Mucosa of descending colon (tissue), 3 donors: ENCODE results near the gene ATP6V1G2. TPM values are rescaled to one million over a fixed set of nuclear protein-coding genes. Genes with fewer than 3 reads are reported as not detected.

Experiments
- ATAC-seq: fragments of 200-7000 bp; cut with Tn5 transposase; one replicate; pipeline ENCODE4 v1.9.1; 2020; ENCODE audit warnings: mild to moderate bottlenecking, moderate library complexity
- DNase-seq, 3 donors: peaks; one replicate each; pipeline ENCODE4 v3.0.0-alpha.2; 2020
- H3K36me3 ChIP-seq: fragments of 200-600 bp; one replicate; pipeline ENCODE4 v1.8.0; 2021; ENCODE audit warnings: low read depth, mild to moderate bottlenecking
- H3K4me1 ChIP-seq: fragments of 200-600 bp; one replicate; pipeline ENCODE4 v1.8.0; 2021; ENCODE audit warnings: low read depth, mild to moderate bottlenecking
- H3K4me3 ChIP-seq: fragments of 200-600 bp; one replicate; pipeline ENCODE4 v1.8.0; 2021; ENCODE audit warnings: mild to moderate bottlenecking
- H3K9me3 ChIP-seq: fragments of 200-600 bp; one replicate; pipeline ENCODE4 v1.8.0; 2021; ENCODE audit warnings: mild to moderate bottlenecking
- intact Hi-C, 2 donors: fragments of 100-400 bp; cut with DNase I in 1 of 2; cut with micrococcal nuclease in 1 of 2; formaldehyde crosslinking; loops; one replicate each; pipeline versions ENCODE4 v1.11.0 to v1.11.1; 2022; cut with DNase I, micrococcal nuclease
- total RNA-seq, 3 donors: library from RNA; stranded (reverse); fragmentation: NEBNext Ultra II Directional in 2 of 3; extraction: Animal tissue kit (Norgen Biotek cat#: 25700) in 2 of 3; gene quantifications; one replicate each; pipeline versions ENCODE4 v1.2.1 to v1.2.4, GENCODE V29; 2021 to 2023
- TF ChIP-seq, protein P1 (sequence below): fragments of 200-600 bp; IDR thresholded peaks from one replicate; pipeline ENCODE4 v1.8.0; 2022; ENCODE audit warnings: antibody characterized with exemption, mild to moderate bottlenecking
- donor health status: DM: no; HTN: no; CAD: no; lungs with moderate emphysema.
- donor health status: DM: no; HTN: no; CAD: no.
- donor health status: DM: no; HTN: yes; CAD: no.

The ATP6V1G2 gene
- total RNA-seq, 3 donors from 2014 or later, result 0.55 to 4.5 (median 1.2) TPM

DNA sequence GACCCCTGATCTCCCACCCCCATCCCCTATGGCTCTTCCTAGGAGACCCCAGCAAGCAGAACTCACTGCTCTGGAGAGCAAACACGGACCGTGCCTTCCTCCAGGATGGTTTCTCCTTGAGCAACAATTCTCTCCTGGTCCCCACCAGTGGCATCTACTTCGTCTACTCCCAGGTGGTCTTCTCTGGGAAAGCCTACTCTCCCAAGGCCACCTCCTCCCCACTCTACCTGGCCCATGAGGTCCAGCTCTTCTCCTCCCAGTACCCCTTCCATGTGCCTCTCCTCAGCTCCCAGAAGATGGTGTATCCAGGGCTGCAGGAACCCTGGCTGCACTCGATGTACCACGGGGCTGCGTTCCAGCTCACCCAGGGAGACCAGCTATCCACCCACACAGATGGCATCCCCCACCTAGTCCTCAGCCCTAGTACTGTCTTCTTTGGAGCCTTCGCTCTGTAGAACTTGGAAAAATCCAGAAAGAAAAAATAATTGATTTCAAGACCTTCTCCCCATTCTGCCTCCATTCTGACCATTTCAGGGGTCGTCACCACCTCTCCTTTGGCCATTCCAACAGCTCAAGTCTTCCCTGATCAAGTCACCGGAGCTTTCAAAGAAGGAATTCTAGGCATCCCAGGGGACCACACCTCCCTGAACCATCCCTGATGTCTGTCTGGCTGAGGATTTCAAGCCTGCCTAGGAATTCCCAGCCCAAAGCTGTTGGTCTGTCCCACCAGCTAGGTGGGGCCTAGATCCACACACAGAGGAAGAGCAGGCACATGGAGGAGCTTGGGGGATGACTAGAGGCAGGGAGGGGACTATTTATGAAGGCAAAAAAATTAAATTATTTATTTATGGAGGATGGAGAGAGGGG, 27.1 kb upstream of the ATP6V1G2 start:
- Histone ChIP-seq H3K36me3 (no peaks in the 10 kb centered on the region), H3K4me1 (peaks cover 3% of the 10 kb centered on the region), H3K9me3 (no peaks in the 10 kb centered on the region), H3K4me3 (no peak overlapping the region)
- ATAC-seq (no peak), DNase-seq (no peak)
- TF ChIP-seq, protein P1, sequence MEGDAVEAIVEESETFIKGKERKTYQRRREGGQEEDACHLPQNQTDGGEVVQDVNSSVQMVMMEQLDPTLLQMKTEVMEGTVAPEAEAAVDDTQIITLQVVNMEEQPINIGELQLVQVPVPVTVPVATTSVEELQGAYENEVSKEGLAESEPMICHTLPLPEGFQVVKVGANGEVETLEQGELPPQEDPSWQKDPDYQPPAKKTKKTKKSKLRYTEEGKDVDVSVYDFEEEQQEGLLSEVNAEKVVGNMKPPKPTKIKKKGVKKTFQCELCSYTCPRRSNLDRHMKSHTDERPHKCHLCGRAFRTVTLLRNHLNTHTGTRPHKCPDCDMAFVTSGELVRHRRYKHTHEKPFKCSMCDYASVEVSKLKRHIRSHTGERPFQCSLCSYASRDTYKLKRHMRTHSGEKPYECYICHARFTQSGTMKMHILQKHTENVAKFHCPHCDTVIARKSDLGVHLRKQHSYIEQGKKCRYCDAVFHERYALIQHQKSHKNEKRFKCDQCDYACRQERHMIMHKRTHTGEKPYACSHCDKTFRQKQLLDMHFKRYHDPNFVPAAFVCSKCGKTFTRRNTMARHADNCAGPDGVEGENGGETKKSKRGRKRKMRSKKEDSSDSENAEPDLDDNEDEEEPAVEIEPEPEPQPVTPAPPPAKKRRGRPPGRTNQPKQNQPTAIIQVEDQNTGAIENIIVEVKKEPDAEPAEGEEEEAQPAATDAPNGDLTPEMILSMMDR, result no peak
- intact Hi-C loops, result no loop called here

DNA sequence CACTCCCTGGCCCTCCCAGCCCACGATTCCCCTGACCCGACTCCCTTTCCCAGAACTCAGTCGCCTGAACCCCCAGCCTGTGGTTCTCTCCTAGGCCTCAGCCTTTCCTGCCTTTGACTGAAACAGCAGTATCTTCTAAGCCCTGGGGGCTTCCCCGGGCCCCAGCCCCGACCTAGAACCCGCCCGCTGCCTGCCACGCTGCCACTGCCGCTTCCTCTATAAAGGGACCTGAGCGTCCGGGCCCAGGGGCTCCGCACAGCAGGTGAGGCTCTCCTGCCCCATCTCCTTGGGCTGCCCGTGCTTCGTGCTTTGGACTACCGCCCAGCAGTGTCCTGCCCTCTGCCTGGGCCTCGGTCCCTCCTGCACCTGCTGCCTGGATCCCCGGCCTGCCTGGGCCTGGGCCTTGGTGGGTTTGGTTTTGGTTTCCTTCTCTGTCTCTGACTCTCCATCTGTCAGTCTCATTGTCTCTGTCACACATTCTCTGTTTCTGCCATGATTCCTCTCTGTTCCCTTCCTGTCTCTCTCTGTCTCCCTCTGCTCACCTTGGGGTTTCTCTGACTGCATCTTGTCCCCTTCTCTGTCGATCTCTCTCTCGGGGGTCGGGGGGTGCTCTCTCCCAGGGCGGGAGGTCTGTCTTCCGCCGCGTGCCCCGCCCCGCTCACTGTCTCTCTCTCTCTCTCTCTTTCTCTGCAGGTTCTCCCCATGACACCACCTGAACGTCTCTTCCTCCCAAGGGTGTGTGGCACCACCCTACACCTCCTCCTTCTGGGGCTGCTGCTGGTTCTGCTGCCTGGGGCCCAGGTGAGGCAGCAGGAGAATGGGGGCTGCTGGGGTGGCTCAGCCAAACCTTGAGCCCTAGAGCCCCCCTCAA, 25.9 kb upstream of the ATP6V1G2 start, which contains the start of gene LTA:
LTA (plus strand) TSS at position 249 of the 871 bp plus-strand sequence; CDS start at position 703, 454 bp downstream.
- peak in 2 of 3 donors; percentile 42 to 75 for DNase-seq
- Histone ChIP-seq H3K4me1 (peaks cover 3% of the 10 kb centered on the region), H3K9me3 (no peaks in the 10 kb centered on the region), H3K36me3 (no peaks in the 10 kb centered on the region), H3K4me3 (no peak within 1 kb of the TSS)
- TF ChIP-seq, protein P1, result no peak
- intact Hi-C loops, result no loop called here
- ATAC-seq, result peak; percentile 61

DNA sequence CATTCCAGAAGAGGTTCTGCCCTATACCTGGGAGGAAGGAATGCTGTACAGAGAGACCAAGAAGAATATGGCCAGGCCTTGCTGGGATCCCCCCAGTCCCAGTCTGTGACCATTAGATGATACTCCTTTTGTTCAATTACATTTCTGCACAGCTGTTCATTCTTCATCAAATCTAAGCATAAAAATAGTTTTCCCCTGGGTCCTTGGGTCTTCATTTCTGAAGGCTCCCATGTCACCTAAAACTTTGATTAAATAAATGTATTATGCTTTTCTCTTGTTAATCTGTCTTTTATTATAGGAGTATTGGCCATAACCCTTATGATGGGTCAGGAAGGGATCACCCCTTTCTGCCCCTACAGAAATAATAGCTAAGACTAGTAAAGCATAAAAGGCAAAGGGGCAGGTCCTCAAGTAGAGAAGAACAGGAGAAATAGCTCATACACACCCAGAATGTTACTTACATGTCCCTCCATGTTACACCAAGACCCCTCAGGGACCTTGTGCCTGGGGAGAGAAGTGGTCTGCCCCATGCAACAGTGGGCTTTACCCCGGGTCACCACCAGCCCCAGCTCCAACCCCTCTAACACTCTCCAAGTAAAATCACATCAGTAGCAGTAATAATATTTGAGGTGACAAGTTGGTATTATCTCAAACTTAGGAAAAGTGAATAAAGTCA, 23.6 kb upstream of the ATP6V1G2 start:
- no peak for DNase-seq
- no peaks in the 10 kb centered on the region for H3K9me3 ChIP-seq
- ATAC-seq, result no peak
- H3K36me3 ChIP-seq, result no peaks in the 10 kb centered on the region
- intact Hi-C loops, result no loop called here
- peaks cover 3% of the 10 kb centered on the region for H3K4me1 ChIP-seq
- H3K4me3 ChIP-seq, result no peak overlapping the region
- TF ChIP-seq, protein P1, result no peak

GRCh38 chr6:31568537-31568961, 22.1 kb upstream of the ATP6V1G2 start:
- no peaks in the 10 kb centered on the region for H3K36me3 ChIP-seq
- intact Hi-C loops, result no loop called here
- H3K9me3 ChIP-seq, result no peaks in the 10 kb centered on the region
- TF ChIP-seq, protein P1, result no peak
- DNase-seq (peak in 1 of 3 donors; percentile 52), ATAC-seq (peak; percentile 72)
- H3K4me3 ChIP-seq, result no peak overlapping the region
- peaks cover 3% of the 10 kb centered on the region for H3K4me1 ChIP-seq
